Measurements from ENCODE around the gene TRMT44.

The TRMT44 gene

DNA sequence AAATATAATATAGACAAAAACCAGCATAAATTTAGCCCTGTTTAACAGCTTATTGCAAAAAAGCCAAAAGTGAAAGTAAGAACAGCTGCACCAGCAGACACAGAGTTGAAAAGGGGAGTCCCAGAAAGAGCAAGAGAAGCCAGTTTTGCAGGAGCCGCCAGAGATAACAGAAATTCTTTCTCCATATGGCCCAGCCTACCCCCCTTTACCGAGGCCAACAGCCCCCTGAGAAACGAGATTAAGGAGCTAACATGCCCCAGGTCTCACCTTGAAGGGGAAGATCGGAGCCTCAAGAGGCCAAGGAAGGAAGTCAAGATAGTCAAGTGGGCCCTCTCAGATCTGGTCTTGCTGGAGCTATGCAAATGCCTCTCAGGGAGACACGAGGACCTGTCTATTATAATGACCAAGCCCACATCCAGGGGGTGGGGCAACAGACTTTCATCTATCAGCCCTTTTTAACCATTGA is 4.9 kb upstream of the TRMT44 start:
- Histone ChIP-seq H4K20me1 (ENCODE audit: insufficient read depth, low read length) (peaks cover 4% of the 10 kb centered on the region), H3K36me3 (ENCODE audit: insufficient read depth, low read length) (no peaks in the 10 kb centered on the region), H3K4me3 (ENCODE audit: low read depth in 1 of 2, low read length in 2 of 2) (peak overlapping the region in 1 of 2 experiments; percentile 51; a peak in 3 of 4 replicates), H3K79me2 (ENCODE audit: insufficient read depth, low read length) (peaks cover 39% of the 10 kb centered on the region), H3K4me1 (ENCODE audit: insufficient read depth, low read length) (peaks cover 40% of the 10 kb centered on the region), H3K9ac (ENCODE audit: low read depth, low read length) (peak overlapping the region; percentile 42), H3K4me2 (ENCODE audit: insufficient read depth, low read length) (peak overlapping the region; percentile 66), H2AFZ (ENCODE audit: low read depth, low read length) (no peak overlapping the region), H3K27ac (ENCODE audit: low read length) (peak overlapping the region; percentile 70), H3K27me3 (ENCODE audit: insufficient read depth, low read length, poor library complexity) (no peaks in the 10 kb centered on the region), H3K9me3 (ENCODE audit: insufficient read depth, low read length, severe bottlenecking) (no peaks in the 10 kb centered on the region)
- DNase-seq (peak; percentile 47), ATAC-seq (ENCODE audit: insufficient read depth, low read depth) (peak; percentile 66)
- TF ChIP-seq EZH2 (IDR thresholded peaks at IDR 0.05; ENCODE audit: borderline replicate concordance, low read depth, low read length, severe bottlenecking), result no peak
- TF ChIP-seq CTCF (IDR thresholded peaks at IDR 0.05; ENCODE audit: borderline replicate concordance, extremely low read depth, low read length, poor library complexity, severe bottlenecking), result no peak

DNA sequence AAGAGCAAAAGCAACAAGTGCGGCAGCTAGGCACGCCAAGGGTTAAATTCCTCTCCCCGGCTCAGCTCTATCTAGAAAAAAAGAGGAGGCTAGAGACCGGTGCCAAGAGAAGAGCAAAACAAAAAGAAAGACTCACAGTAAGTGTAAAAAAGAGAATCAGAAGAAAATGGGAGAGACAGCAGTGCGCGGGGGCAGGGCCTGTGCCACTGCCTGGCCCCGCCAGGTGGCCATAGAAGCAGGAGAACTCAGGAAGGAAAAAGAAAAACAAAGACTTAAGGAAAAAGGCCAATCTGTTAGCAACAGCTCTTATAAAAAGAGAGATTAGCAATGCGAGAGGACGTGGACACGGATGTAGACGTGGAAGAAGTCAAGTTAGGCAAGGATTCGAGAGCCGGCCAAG is 3.3 kb upstream of the TRMT44 start:
- TF ChIP-seq CTCF (IDR thresholded peaks at IDR 0.05; ENCODE audit: borderline replicate concordance, extremely low read depth, low read length, poor library complexity, severe bottlenecking), result no peak
- no peak for TF ChIP-seq EZH2 (IDR thresholded peaks at IDR 0.05; ENCODE audit: borderline replicate concordance, low read depth, low read length, severe bottlenecking)
- H3K27me3 ChIP-seq (ENCODE audit: insufficient read depth, low read length, poor library complexity), result no peaks in the 10 kb centered on the region
- H3K79me2 ChIP-seq (ENCODE audit: insufficient read depth, low read length), result peaks cover 54% of the 10 kb centered on the region
- peaks cover 52% of the 10 kb centered on the region for H3K4me1 ChIP-seq (ENCODE audit: insufficient read depth, low read length)
- ATAC-seq (ENCODE audit: insufficient read depth, low read depth), result no peak
- no peak overlapping the region for H3K4me2 ChIP-seq (ENCODE audit: insufficient read depth, low read length)
- H3K9ac ChIP-seq (ENCODE audit: low read depth, low read length), result no peak overlapping the region
- no peak overlapping the region for H3K4me3 ChIP-seq (ENCODE audit: low read depth in 1 of 2, low read length in 2 of 2)
- H3K27ac ChIP-seq (ENCODE audit: low read length), result no peak overlapping the region
- no peaks in the 10 kb centered on the region; the same call in 1 of the 2 replicates for H3K36me3 ChIP-seq (ENCODE audit: insufficient read depth, low read length)
- no peak for DNase-seq
- H2AFZ ChIP-seq (ENCODE audit: low read depth, low read length), result no peak overlapping the region
- peaks cover 12% of the 10 kb centered on the region; the same call in 1 of the 2 replicates for H4K20me1 ChIP-seq (ENCODE audit: insufficient read depth, low read length)
- H3K9me3 ChIP-seq (ENCODE audit: insufficient read depth, low read length, severe bottlenecking), result no peaks in the 10 kb centered on the region

- no peaks in the 10 kb centered on the region for H3K9me3 ChIP-seq (ENCODE audit: insufficient read depth, low read length, severe bottlenecking)
- H3K79me2 ChIP-seq (ENCODE audit: insufficient read depth, low read length), result peaks cover 69% of the 10 kb centered on the region
- DNase-seq (no peak), ATAC-seq (ENCODE audit: insufficient read depth, low read depth) (no peak)
- TF ChIP-seq EZH2 (IDR thresholded peaks at IDR 0.05; ENCODE audit: borderline replicate concordance, low read depth, low read length, severe bottlenecking) (no peak), CTCF (IDR thresholded peaks at IDR 0.05; ENCODE audit: borderline replicate concordance, extremely low read depth, low read length, poor library complexity, severe bottlenecking) (no peak)
- peak overlapping the region; percentile 59 for H3K4me2 ChIP-seq (ENCODE audit: insufficient read depth, low read length)
- no peak overlapping the region for H2AFZ ChIP-seq (ENCODE audit: low read depth, low read length)
- H4K20me1 ChIP-seq (ENCODE audit: insufficient read depth, low read length), result peaks cover 21% of the 10 kb centered on the region; the same call in 1 of the 2 replicates
- no peak overlapping the region for H3K9ac ChIP-seq (ENCODE audit: low read depth, low read length)
- no peaks in the 10 kb centered on the region for H3K27me3 ChIP-seq (ENCODE audit: insufficient read depth, low read length, poor library complexity)
- H3K4me3 ChIP-seq (ENCODE audit: low read depth in 1 of 2, low read length in 2 of 2), result no peak overlapping the region
- peaks cover 66% of the 10 kb centered on the region for H3K4me1 ChIP-seq (ENCODE audit: insufficient read depth, low read length)
- H3K36me3 ChIP-seq (ENCODE audit: insufficient read depth, low read length), result no peaks in the 10 kb centered on the region; the same call in 1 of the 2 replicates
- no peak overlapping the region for H3K27ac ChIP-seq (ENCODE audit: low read length)
These were observed 1.8 kb upstream of the TRMT44 start for GRCh38 chr4:8438743-8439142.
